GM19395 (cell line): ENCODE data around the gene PTH2.
A peak's percentile ranks its signal among the peaks of the same experiment; 100 is the strongest.
"Not testable (repeated sequence)": the region's sequence is repeated elsewhere in the genome, so short reads cannot be mapped to it uniquely, and the experiment has no call there.

Experiments
- ATAC-seq: cut with Tn5 transposase; IDR thresholded peaks from one replicate; pipeline ENCODE4 v1.9.1; 2021; ENCODE audit warnings: mild to moderate bottlenecking, moderate library complexity; ENCODE audit not compliant: unreplicated experiment

PTH2 gene

GRCh38 chr19:49423071-49423984 is at the start of gene PTH2:
Gene PTH2 (minus strand): TSS chr19:49423441. CDS start chr19:49423339, 102 bp downstream.
- ATAC-seq, result no peak

GRCh38 chr19:49472936-49473335 is 49.7 kb upstream of the PTH2 start:
- ATAC-seq, result no peak

- no peak for ATAC-seq
Observed at GRCh38 chr19:49470615-49470978, 47.4 kb upstream of the PTH2 start.

GRCh38 chr19:49469828-49470614 is 46.8 kb upstream of the PTH2 start:
- ATAC-seq, result peak; percentile 40

- ATAC-seq, result peak; percentile 74
Observed at GRCh38 chr19:49468746-49469447, 45.7 kb upstream of the PTH2 start.

GRCh38 chr19:49468199-49468598 is 45.0 kb upstream of the PTH2 start:
- no peak for ATAC-seq

- no peak for ATAC-seq
Observed at GRCh38 chr19:49465371-49465770, 42.1 kb upstream of the PTH2 start.

GRCh38 chr19:49463960-49464740 is 40.9 kb upstream of the PTH2 start:
- ATAC-seq, result no peak

GRCh38 chr19:49462492-49462891 is 39.3 kb upstream of the PTH2 start:
- ATAC-seq, result no peak

- ATAC-seq, result no peak
Observed at GRCh38 chr19:49461656-49462055, 38.4 kb upstream of the PTH2 start.

GRCh38 chr19:49461130-49461529 is 37.9 kb upstream of the PTH2 start:
- ATAC-seq, result not testable (repeated sequence)

- ATAC-seq, result no peak
Observed at GRCh38 chr19:49459388-49459787, 36.1 kb upstream of the PTH2 start.

GRCh38 chr19:49458567-49458903 is 35.3 kb upstream of the PTH2 start:
- no peak for ATAC-seq

GRCh38 chr19:49456326-49456725 is 33.1 kb upstream of the PTH2 start:
- no peak for ATAC-seq

- ATAC-seq, result no peak
Observed at GRCh38 chr19:49455773-49456172, 32.5 kb upstream of the PTH2 start.

GRCh38 chr19:49453757-49454240 is 30.6 kb upstream of the PTH2 start:
- no peak for ATAC-seq

- peak; percentile 74 for ATAC-seq
Observed at GRCh38 chr19:49453013-49453756, 29.9 kb upstream of the PTH2 start, which contains the start of gene ALDH16A1. Gene ALDH16A1 (plus strand): TSS chr19:49453225. CDS start chr19:49453332, 107 bp downstream.

GRCh38 chr19:49451430-49452181 is 28.4 kb upstream of the PTH2 start, which contains the start of gene PIH1D1:
Gene PIH1D1 (minus strand): TSS chr19:49451814. CDS start chr19:49451574, 240 bp downstream.
- peak; percentile 64 for ATAC-seq

- ATAC-seq, result no peak
Observed at GRCh38 chr19:49450405-49450804, 27.2 kb upstream of the PTH2 start.
